HG03521 (cell line): ENCODE results near the gene SIGLEC11.

Experiments
- ATAC-seq: cut with Tn5 transposase; IDR thresholded peaks from one replicate; pipeline ENCODE4 v1.9.1; 2021; ENCODE audit warnings: mild to moderate bottlenecking, moderate library complexity; ENCODE audit not compliant: unreplicated experiment

The SIGLEC11 gene

DNA sequence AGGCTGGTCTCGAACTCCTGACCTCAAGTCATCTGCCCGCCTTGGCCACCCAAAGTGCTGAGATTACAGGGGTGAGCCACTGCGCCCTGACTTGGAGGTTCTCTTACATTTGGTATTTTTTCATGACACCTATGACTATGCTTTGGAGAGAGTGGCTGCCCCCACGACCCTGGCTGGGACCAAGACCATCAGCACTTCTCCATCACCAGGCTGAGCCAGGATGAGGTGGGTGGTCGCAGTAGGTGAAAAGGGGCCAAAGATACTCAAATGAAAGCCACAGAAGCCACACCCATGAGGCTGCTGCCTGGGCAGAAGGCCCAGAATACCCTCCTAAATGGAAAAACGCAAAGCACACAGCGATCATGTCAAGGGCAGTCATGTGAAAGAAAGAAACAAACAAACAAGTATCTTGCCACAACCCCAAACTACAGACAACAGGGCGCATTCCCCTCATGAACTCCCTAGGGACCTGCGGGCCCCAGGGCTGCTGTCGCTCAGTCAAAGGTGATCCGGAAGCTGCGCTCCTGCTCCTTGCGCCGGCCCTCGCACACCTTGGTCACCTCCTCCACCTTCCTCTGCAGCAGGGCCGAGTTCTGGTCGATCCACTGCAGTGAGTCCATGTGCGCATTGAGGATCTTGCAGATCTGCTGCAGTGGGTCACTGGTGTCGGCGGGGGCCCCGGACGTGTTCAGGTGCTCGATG is 53.1 kb downstream of the SIGLEC11 start:
- no peak for ATAC-seq

- no peak for ATAC-seq
Measured at GRCh38 chr19:49906879-49907564, 54.0 kb downstream of the SIGLEC11 start.

DNA sequence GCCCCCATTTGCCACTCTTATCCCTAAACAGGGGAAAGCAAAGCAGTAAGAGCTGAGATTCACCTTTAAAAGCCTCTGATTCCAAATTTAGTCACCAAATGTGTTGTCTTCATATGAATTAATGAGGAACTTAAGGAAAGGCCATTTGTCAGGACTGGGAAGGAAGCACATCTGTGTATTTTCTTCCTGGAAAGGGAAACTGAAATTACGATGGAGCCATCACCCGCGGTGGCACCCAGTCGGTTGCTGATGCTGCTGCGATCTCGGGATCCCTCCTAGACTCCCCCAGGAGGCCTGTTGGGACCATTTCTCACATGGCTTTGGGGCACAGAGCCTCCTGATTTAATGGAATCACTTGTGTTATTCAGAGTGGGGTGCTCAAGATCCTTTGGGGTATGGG is 56.8 kb downstream of the SIGLEC11 start:
- ATAC-seq: no peak
